ENCODE data around the gene SAMD1. TPM values are rescaled to one million over a fixed set of nuclear protein-coding genes. Genes with fewer than 3 reads are reported as not detected.
"Not testable (repeated sequence)": the region's sequence is repeated elsewhere in the genome, so short reads cannot be mapped to it uniquely, and the experiment has no call there.

Gene SAMD1
- total and polyA plus RNA-seq, 9 of the 15 experiments (the other 6 are each of a cell fraction or from before 2014, with no cell fraction given) = 2.9 to 96.0 (median 43.5) TPM

- FAIRE-seq; ATAC-seq; H4K20me1 ChIP-seq (replicated peaks; ENCODE audit: control insufficient read depth, insufficient read depth, low read length); H3K27ac ChIP-seq (ENCODE audit: extremely low read depth, low read depth, low read length); H3K9ac ChIP-seq (ENCODE audit: insufficient read depth in 1 of 2, low read depth in 2 of 2, low read length in 2 of 2); H3K79me2 ChIP-seq (ENCODE audit: control insufficient read depth, insufficient read depth, low read length); H2AFZ ChIP-seq (ENCODE audit: low read depth, low read length); H3K4me3 ChIP-seq; H3K27me3 ChIP-seq (ENCODE audit: control insufficient read depth in 2 of 2, insufficient read depth in 2 of 2, low read length in 2 of 2); intact Hi-C loops (cut with micrococcal nuclease); in situ Hi-C loops (cut with MboI); DNase-seq (ENCODE audit: extremely low read depth in 1 of 4, low spot score in 3 of 4); H3K9me3 ChIP-seq (replicated peaks; ENCODE audit: control insufficient read depth, insufficient read depth, low read depth, low read length); H3K9me1 ChIP-seq (ENCODE audit: control insufficient read depth, insufficient read depth, low read length); H3K4me2 ChIP-seq (ENCODE audit: insufficient read depth, low read length); BruUV-seq (replicated peaks): not testable (repeated sequence)
- H3K4me1 ChIP-seq (replicated peaks in 1 of 2; ENCODE audit: control insufficient read depth in 2 of 2, insufficient read depth in 2 of 2, low read length in 2 of 2) = peaks cover 0 to 14% of the 10 kb centered on the region in 2 experiments; a peak in 2 of 5 replicates
- peaks cover 29% of the 10 kb centered on the region; the same call in 2 of the 3 replicates for H3K36me3 ChIP-seq (ENCODE audit: control insufficient read depth, insufficient read depth, low read length)
- WGBS (ENCODE audit: insufficient coverage, low coverage, missing lambda C conversion rate) = 89% methylated on average over 8 of the region's 10 CpGs
- POLR2A ChIA-PET = interaction anchor here (0.8 to 1.0 kb wide), 2 partner anchors 16 to 88 kb away, joined by 3 read pairs; partner anchors contain the start of gene IL27RA
- CTCF ChIA-PET (ENCODE audit: low intra/inter-chr PET ratio) = interaction anchor here (1.1 kb wide), 1 partner anchor 25 kb away, joined by 3 read pairs; the partner anchor contains the start of gene MISP3
Measured at GRCh38 chr19:14047866-14048265, 42.7 kb downstream of the SAMD1 start.

GRCh38 chr19:14042659-14043608 is 47.6 kb downstream of the SAMD1 start:
- BruUV-seq (replicated peaks); intact Hi-C loops (cut with micrococcal nuclease); H3K79me2 ChIP-seq (ENCODE audit: control insufficient read depth, insufficient read depth, low read length); H4K20me1 ChIP-seq (replicated peaks; ENCODE audit: control insufficient read depth, insufficient read depth, low read length); H3K4me3 ChIP-seq; H3K9me1 ChIP-seq (ENCODE audit: control insufficient read depth, insufficient read depth, low read length); in situ Hi-C loops (cut with MboI); H3K4me2 ChIP-seq (ENCODE audit: insufficient read depth, low read length); H3K9me3 ChIP-seq (replicated peaks; ENCODE audit: control insufficient read depth, insufficient read depth, low read depth, low read length); H3K27me3 ChIP-seq (ENCODE audit: control insufficient read depth in 2 of 2, insufficient read depth in 2 of 2, low read length in 2 of 2): not testable (repeated sequence)
- Histone ChIP-seq H3K9ac (ENCODE audit: insufficient read depth in 1 of 2, low read depth in 2 of 2, low read length in 2 of 2) (peak overlapping the region; percentile 42 to 68; a peak in 3 of 4 replicates), H3K4me1 (replicated peaks in 1 of 2; ENCODE audit: control insufficient read depth in 2 of 2, insufficient read depth in 2 of 2, low read length in 2 of 2) (peaks cover 4 to 20% of the 10 kb centered on the region in 2 experiments; a peak in 3 of 5 replicates), H3K27ac (ENCODE audit: extremely low read depth, low read depth, low read length) (peak overlapping the region; percentile 54; the same call in 2 of the 3 replicates), H3K36me3 (ENCODE audit: control insufficient read depth, insufficient read depth, low read length) (peaks cover 15% of the 10 kb centered on the region; the same call in 2 of the 3 replicates), H2AFZ (ENCODE audit: low read depth, low read length) (peak overlapping the region; percentile 76)
- ATAC-seq (peak; percentile 97), DNase-seq (ENCODE audit: extremely low read depth in 1 of 4, low spot score in 3 of 4) (peak; percentile 66 to 82 (median 68)), FAIRE-seq (peak; percentile 96)
- CTCF ChIA-PET (ENCODE audit: low intra/inter-chr PET ratio) = interaction anchor here (2.0 kb wide), 1 partner anchor 163 kb away, joined by 17 read pairs; no protein-coding TSS in a partner anchor
- POLR2A ChIA-PET = interaction anchor here (0.6 to 1.2 kb wide), 7 partner anchors 10 to 203 kb away, joined by 3 to 4 read pairs (median 3); partner anchors contain the start of gene IL27RA
- WGBS (ENCODE audit: insufficient coverage, low coverage, missing lambda C conversion rate) = 44% methylated on average over 19 of the region's 19 CpGs
- TF ChIP-seq ARID1B (IDR thresholded peaks at IDR 0.05) (peak; percentile 63), ETV1 (tag; conservative IDR thresholded peaks at IDR 0.05; ENCODE audit: low read depth) (peak; percentile 52; the same call in 1 of the 2 replicates), HDAC2 (IDR thresholded peaks at IDR 0.05) (peak; percentile 53; the same call in 1 of the 2 replicates), FOXJ3 (CRISPR knock-in tag; IDR thresholded peaks at IDR 0.05) (peak; percentile 90), CC2D1A (IDR thresholded peaks at IDR 0.05) (peak; percentile 32; the same call in 1 of the 2 replicates), FOXJ2 (tag; IDR thresholded peaks at IDR 0.05) (peak; percentile 97), KDM1A (IDR thresholded peaks at IDR 0.05) (peak in 1 of 2 experiments; percentile 19; a peak in 1 of 4 replicates), ATF7 (IDR thresholded peaks at IDR 0.05) (peak; percentile 60; the same call in 1 of the 2 replicates), VEZF1 (CRISPR knock-in tag; IDR thresholded peaks at IDR 0.05) (peak; percentile 39; the same call in 1 of the 2 replicates), BCOR (IDR thresholded peaks at IDR 0.05) (peak; percentile 60; the same call in 1 of the 2 replicates)
